ENCODE results near the gene ZNF576.
"Not testable (repeated sequence)": the region's sequence is repeated elsewhere in the genome, so short reads cannot be mapped to it uniquely, and the experiment has no call there.

Gene ZNF576

GRCh38 chr19:43648633-43649032, 52.2 kb downstream of the ZNF576 start:
- Histone ChIP-seq H2AFZ (ENCODE audit: low read depth) (no peak overlapping the region), H3K4me3 (IDR thresholded peaks at IDR 0.05; ENCODE audit: insufficient read depth, low read depth, low read length) (no peak overlapping the region), H4K20me1 (ENCODE audit: insufficient read depth) (no peaks in the 10 kb centered on the region), H3K9ac (no peak overlapping the region), H3K36me3 (ENCODE audit: insufficient read depth) (no peaks in the 10 kb centered on the region), H3K4me2 (no peak overlapping the region), H3K79me2 (ENCODE audit: insufficient read depth, low read depth) (no peaks in the 10 kb centered on the region), H3K4me1 (ENCODE audit: low read depth, poor library complexity, severe bottlenecking) (no peaks in the 10 kb centered on the region), H3K27me3 (ENCODE audit: insufficient read depth, low read depth) (no peaks in the 10 kb centered on the region), H3K27ac (no peak overlapping the region)
- TF ChIP-seq CTCF (conservative IDR thresholded peaks at IDR 0.05; ENCODE audit: low read depth, low read length), result no peak

- Histone ChIP-seq H3K9ac (no peak overlapping the region), H3K4me2 (no peak overlapping the region), H3K4me3 (IDR thresholded peaks at IDR 0.05; ENCODE audit: insufficient read depth, low read depth, low read length) (no peak overlapping the region), H3K27ac (no peak overlapping the region), H2AFZ (ENCODE audit: low read depth) (no peak overlapping the region), H3K36me3 (ENCODE audit: insufficient read depth) (no peaks in the 10 kb centered on the region), H3K27me3 (ENCODE audit: insufficient read depth, low read depth) (no peaks in the 10 kb centered on the region), H3K79me2 (ENCODE audit: insufficient read depth, low read depth) (no peaks in the 10 kb centered on the region), H3K4me1 (ENCODE audit: low read depth, poor library complexity, severe bottlenecking) (no peaks in the 10 kb centered on the region), H4K20me1 (ENCODE audit: insufficient read depth) (no peaks in the 10 kb centered on the region)
- no peak for TF ChIP-seq CTCF (conservative IDR thresholded peaks at IDR 0.05; ENCODE audit: low read depth, low read length)
Measured at GRCh38 chr19:43649514-43649913, 53.1 kb downstream of the ZNF576 start.

GRCh38 chr19:43650276-43650675, 53.9 kb downstream of the ZNF576 start:
- not testable (repeated sequence) for H3K27me3 ChIP-seq (ENCODE audit: insufficient read depth, low read depth); H4K20me1 ChIP-seq (ENCODE audit: insufficient read depth); H2AFZ ChIP-seq (ENCODE audit: low read depth); H3K27ac ChIP-seq; H3K36me3 ChIP-seq (ENCODE audit: insufficient read depth); H3K4me1 ChIP-seq (ENCODE audit: low read depth, poor library complexity, severe bottlenecking); H3K9ac ChIP-seq; H3K79me2 ChIP-seq (ENCODE audit: insufficient read depth, low read depth); H3K4me2 ChIP-seq; H3K4me3 ChIP-seq (IDR thresholded peaks at IDR 0.05; ENCODE audit: insufficient read depth, low read depth, low read length)
